ENCODE data around the gene IL4I1.
"Not testable (repeated sequence)": the region's sequence is repeated elsewhere in the genome, so short reads cannot be mapped to it uniquely, and the experiment has no call there.

Gene IL4I1

GRCh38 chr19:49896863-49897621 is at the start of gene IL4I1:
IL4I1 (minus strand) TSS chr19:49896887; CDS start chr19:49896160, 727 bp downstream.
- peak in 7 of 56 donors; percentile 0 to 31 (median 18) for DNase-seq

GRCh38 chr19:49946415-49946814 is 49.7 kb upstream of the IL4I1 start:
- DNase-seq: no peak

- DNase-seq: not testable (repeated sequence)
These were observed 47.9 kb upstream of the IL4I1 start for GRCh38 chr19:49944567-49944966.

GRCh38 chr19:49940482-49940791 is 43.8 kb upstream of the IL4I1 start:
- DNase-seq: no peak

- DNase-seq: no peak
These were observed 43.2 kb upstream of the IL4I1 start for GRCh38 chr19:49939721-49940481.

GRCh38 chr19:49938662-49939061 is 42.0 kb upstream of the IL4I1 start:
- no peak for DNase-seq

GRCh38 chr19:49937750-49938381 is 41.2 kb upstream of the IL4I1 start:
- DNase-seq: peak in 47 of 56 donors; percentile 16 to 83 (median 47)

GRCh38 chr19:49936549-49936948 is 39.9 kb upstream of the IL4I1 start:
- no peak for DNase-seq

GRCh38 chr19:49933643-49934042 is 37.0 kb upstream of the IL4I1 start:
- DNase-seq: no peak

GRCh38 chr19:49932731-49933131 is 36.0 kb upstream of the IL4I1 start:
- no peak for DNase-seq

GRCh38 chr19:49932041-49932451 is 35.4 kb upstream of the IL4I1 start:
- DNase-seq: no peak

- no peak for DNase-seq
These were observed 34.8 kb upstream of the IL4I1 start for GRCh38 chr19:49931293-49932040.

GRCh38 chr19:49930483-49931011 is 33.9 kb upstream of the IL4I1 start:
- peak in 1 of 56 donors; percentile 9 for DNase-seq

GRCh38 chr19:49929611-49930482 is 33.2 kb upstream of the IL4I1 start:
- DNase-seq: peak; percentile 72 to 98 (median 92)

GRCh38 chr19:49929121-49929610 is 32.5 kb upstream of the IL4I1 start, which contains the start of the genes ATF5 and NUP62:
ATF5 (plus strand) TSS chr19:49929205; CDS start chr19:49930851, 1,646 bp downstream.
NUP62 (minus strand) TSS chr19:49929504; CDS start chr19:49909807, 19,697 bp downstream.
- peak in 54 of 56 donors; percentile 51 to 96 (median 84) for DNase-seq

GRCh38 chr19:49927526-49928264 is 31.0 kb upstream of the IL4I1 start:
- no peak for DNase-seq

GRCh38 chr19:49926515-49926914 is 29.8 kb upstream of the IL4I1 start:
- DNase-seq: no peak

- no peak for DNase-seq
These were observed 28.8 kb upstream of the IL4I1 start for GRCh38 chr19:49925486-49925885.

GRCh38 chr19:49924881-49925210 is 28.2 kb upstream of the IL4I1 start:
- DNase-seq: not testable (repeated sequence)
